ENCODE measurements around the gene CASKIN2. TPM values are rescaled to one million over a fixed set of nuclear protein-coding genes. Genes with fewer than 3 reads are reported as not detected.

The CASKIN2 gene
- total RNA-seq, 1 experiment from 2014 or later, result 40.0 TPM

GRCh38 chr17:75552425-75553294 lies 37.3 kb upstream of the CASKIN2 start:
- DNase-seq (ENCODE audit: low read depth, low spot score), result no peak
- H3K27me3 ChIP-seq (ENCODE audit: control insufficient read depth, insufficient read depth, low read length), result no peaks in the 10 kb centered on the region
- CTCF ChIA-PET, result interaction anchor here (1.1 kb wide), 1 partner anchor 28 kb away, joined by 7 read pairs; the partner anchor contains the start of gene LLGL2
- H3K4me1 ChIP-seq (ENCODE audit: control insufficient read depth, insufficient read depth, low read length), result peaks cover 45% of the 10 kb centered on the region
- intact Hi-C loops (cut with micrococcal nuclease; ENCODE audit: unreplicated experiment), result no loop called here
- in situ Hi-C loops (cut with HindIII; ENCODE audit: low pct_unique_long_range_greater_than_20kb, low sequenced_read_pairs), result no loop called here
- no peak for TF ChIP-seq SIN3A (IDR thresholded peaks at IDR 0.05; ENCODE audit: borderline replicate concordance, insufficient read depth, low read depth, low read length)
- no peak for TF ChIP-seq REST (IDR thresholded peaks at IDR 0.05; ENCODE audit: insufficient read depth in 1 of 2, low read depth in 2 of 2, low read length in 1 of 2)
- no peak for TF ChIP-seq CTCF (IDR thresholded peaks at IDR 0.05)
- TF ChIP-seq POLR2AphosphoS5 (IDR thresholded peaks at IDR 0.05; ENCODE audit: low read depth, low read length), result no peak
- no peak for TF ChIP-seq TCF7L2 (IDR thresholded peaks at IDR 0.05; ENCODE audit: low read depth, low read length)
- POLR2A ChIA-PET, result interaction anchor here (0.6 kb wide), 1 partner anchor 147 kb away, joined by 4 read pairs; the partner anchor contains the start of gene GRB2
- no peaks in the 10 kb centered on the region for H3K9me3 ChIP-seq (ENCODE audit: control insufficient read depth, insufficient read depth, low read depth, low read length)
- no peaks in the 10 kb centered on the region for H3K36me3 ChIP-seq (ENCODE audit: control insufficient read depth, insufficient read depth, low read length)
- H3K27ac ChIP-seq (ENCODE audit: low read length), result peak overlapping the region; percentile 72
- ATAC-seq, result peak; percentile 8; the same call in 1 of the 2 replicates
- TSS peak; percentile 66 for BruUV-seq (replicated peaks)
- no peak overlapping the region for H3K4me3 ChIP-seq (ENCODE audit: low read depth in 2 of 2, low read length in 2 of 2)

- intact Hi-C loops (cut with micrococcal nuclease; ENCODE audit: unreplicated experiment) (no loop called here), in situ Hi-C loops (cut with HindIII; ENCODE audit: low pct_unique_long_range_greater_than_20kb, low sequenced_read_pairs) (no loop called here)
- ATAC-seq (no peak), DNase-seq (ENCODE audit: low read depth, low spot score) (no peak)
- Histone ChIP-seq H3K9me3 (ENCODE audit: control insufficient read depth, insufficient read depth, low read depth, low read length) (no peaks in the 10 kb centered on the region), H3K27ac (ENCODE audit: low read length) (peak overlapping the region; percentile 40; the same call in 1 of the 2 replicates), H3K27me3 (ENCODE audit: control insufficient read depth, insufficient read depth, low read length) (no peaks in the 10 kb centered on the region), H3K4me3 (ENCODE audit: low read depth in 2 of 2, low read length in 2 of 2) (no peak overlapping the region), H3K36me3 (ENCODE audit: control insufficient read depth, insufficient read depth, low read length) (no peaks in the 10 kb centered on the region), H3K4me1 (ENCODE audit: control insufficient read depth, insufficient read depth, low read length) (peaks cover 31% of the 10 kb centered on the region)
- no peak for TF ChIP-seq REST (IDR thresholded peaks at IDR 0.05; ENCODE audit: insufficient read depth in 1 of 2, low read depth in 2 of 2, low read length in 1 of 2)
- CTCF ChIA-PET, result interaction anchor here (0.7 kb wide), 1 partner anchor 109 kb away, joined by 4 read pairs; no protein-coding TSS in a partner anchor
- no TSS peak for BruUV-seq (replicated peaks)
- POLR2A ChIA-PET, result no interaction called here
Measured at GRCh38 chr17:75551266-75551665, 35.9 kb upstream of the CASKIN2 start.

Data from Panc1 (cell line).